ENCODE measurements around the gene OR10AD1.
A peak's percentile ranks its signal among the peaks of the same experiment; 100 is the strongest.
"Not testable (repeated sequence)": the region's sequence is repeated elsewhere in the genome, so short reads cannot be mapped to it uniquely, and the experiment has no call there.

The OR10AD1 gene, protein sequence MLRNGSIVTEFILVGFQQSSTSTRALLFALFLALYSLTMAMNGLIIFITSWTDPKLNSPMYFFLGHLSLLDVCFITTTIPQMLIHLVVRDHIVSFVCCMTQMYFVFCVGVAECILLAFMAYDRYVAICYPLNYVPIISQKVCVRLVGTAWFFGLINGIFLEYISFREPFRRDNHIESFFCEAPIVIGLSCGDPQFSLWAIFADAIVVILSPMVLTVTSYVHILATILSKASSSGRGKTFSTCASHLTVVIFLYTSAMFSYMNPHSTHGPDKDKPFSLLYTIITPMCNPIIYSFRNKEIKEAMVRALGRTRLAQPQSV

DNA sequence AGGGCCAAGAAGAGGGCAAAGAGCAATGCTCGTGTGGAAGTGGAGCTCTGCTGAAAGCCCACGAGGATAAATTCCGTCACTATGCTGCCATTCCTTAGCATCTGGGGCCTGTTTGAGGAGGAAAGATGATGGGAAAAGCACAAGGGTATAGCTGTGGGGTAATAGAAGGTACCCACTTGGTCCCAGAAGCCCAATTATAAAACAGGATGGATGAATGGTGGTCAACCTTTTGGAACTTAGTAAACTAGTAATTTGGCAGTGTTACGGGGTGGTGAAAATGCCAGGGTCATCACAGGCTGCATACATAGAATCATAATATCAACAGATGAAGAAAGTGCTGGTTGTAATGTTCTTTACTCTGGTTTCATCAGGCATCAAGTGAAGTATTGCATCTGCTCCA is at the start of gene OR10AD1:
OR10AD1 (minus strand) TSS at position 101 of the 400 bp plus-strand sequence; CDS start at position 101, 0 bp downstream.
- no peak for DNase-seq (ENCODE audit: low spot score)

DNA sequence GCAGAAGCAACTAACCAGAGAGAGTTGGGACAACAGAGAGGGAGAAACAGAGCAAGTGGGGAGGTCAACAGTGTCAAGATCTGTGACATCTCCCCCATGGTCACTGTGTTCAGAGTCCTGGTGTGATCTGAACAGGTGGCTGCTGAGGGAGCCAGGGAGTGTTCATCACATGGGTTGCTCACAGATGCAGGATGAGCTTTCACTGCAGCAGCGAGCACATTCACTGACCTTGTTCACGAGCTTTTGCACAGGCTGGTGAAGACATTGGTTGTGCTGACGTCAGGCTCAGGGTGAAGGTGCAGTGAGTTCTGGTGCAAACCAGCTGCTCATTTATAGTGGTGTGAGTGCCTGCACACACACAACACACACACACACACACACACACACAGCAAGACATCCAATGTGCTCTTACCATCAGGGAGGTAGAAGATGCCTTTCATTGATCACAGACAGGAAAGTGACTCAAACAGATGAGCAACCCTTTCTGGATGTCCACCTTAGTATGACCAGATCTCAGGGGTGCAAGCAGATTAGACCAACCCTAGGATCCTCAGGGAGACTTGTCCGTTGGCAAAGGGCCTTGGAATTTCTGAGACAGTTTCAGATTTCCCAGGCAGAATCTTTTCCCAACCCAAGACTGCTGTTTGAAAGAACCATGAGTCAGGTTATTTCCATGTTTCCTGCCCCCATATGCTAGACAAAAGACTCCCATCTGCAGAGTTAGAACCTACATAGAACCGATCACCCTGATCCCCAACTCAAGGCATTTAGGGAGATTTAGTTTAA is 44.3 kb upstream of the OR10AD1 start:
- DNase-seq (ENCODE audit: low spot score): no peak

DNA sequence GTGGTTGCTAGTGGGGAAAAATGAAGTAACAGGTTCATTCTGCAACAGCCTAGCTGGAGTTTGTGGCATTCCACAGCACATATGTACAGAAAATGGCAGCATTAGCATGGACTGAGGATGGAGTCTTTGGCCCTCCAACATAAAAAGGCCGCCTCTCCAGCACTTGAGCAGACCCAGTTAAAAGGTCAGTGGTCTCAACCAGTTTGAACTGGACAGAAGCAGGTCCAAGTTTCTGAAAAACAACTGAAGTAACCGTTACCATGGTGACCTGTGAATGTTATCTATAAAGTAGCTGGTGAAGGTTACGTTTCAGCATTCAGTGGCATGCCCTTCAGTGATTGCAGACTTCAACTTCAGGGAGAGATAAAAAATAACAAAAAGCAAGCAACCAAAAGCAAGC is 34.1 kb upstream of the OR10AD1 start:
- no peak for DNase-seq (ENCODE audit: low spot score)

DNA sequence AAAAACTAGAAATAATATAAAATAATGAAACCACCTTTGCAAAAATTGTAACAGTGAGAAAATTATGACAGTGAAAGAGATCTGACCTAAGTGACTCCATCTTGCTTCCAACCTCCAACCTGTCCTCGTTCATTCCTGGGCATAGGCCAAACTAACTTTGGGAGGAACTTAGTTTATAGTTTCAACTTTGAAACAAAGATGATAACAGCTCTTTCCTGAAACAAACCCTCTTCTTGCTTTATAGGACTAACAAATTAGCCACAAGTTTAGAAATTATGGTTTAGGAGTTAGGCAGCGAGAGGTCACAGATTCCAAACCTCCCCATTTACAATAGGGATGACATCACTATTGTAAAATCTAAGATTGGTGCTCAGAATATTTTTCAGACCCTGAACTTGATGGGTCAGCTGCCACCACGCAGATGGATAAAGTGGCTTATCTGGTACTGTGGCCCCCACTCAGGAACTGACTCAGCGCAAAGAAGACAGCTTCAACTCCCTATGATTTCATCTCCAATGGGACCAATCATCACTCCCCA is 32.8 kb upstream of the OR10AD1 start:
- DNase-seq (ENCODE audit: low spot score): no peak

DNA sequence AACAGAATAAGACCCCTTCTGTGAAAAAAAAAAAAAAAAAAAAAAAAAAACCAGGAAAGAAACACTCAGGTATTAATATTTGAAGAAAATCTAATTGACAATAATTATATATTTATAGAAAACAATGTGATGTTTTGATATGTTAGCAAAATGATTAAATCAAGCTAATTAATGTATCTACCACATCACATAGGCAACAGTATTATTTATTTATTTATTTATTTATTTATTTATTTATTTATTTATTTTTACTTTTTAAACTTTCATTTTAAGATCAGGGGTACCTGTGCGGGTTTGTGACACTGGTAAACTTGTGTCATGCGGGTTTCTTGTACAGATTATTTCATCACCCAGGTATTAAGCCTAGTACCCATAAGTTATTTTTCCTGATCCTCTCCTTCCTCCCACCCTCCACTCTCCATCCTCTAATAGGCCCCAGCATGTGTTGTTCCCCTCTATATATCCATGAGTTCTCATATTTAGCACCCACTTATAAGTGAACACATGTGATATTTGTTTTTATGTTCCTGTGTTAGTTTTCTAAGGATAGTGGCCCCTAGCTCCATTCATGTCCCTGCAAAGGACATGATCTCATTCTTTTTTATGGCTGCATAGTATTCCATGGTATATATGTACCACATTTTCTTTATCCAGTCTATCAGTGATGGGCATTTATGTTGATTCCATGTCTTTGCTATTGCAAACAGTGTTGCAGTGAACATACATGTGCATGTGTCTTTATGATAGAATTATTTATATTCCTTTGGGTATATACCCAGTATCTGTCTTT is 28.3 kb upstream of the OR10AD1 start:
- DNase-seq (ENCODE audit: low spot score): not testable (repeated sequence)

DNA sequence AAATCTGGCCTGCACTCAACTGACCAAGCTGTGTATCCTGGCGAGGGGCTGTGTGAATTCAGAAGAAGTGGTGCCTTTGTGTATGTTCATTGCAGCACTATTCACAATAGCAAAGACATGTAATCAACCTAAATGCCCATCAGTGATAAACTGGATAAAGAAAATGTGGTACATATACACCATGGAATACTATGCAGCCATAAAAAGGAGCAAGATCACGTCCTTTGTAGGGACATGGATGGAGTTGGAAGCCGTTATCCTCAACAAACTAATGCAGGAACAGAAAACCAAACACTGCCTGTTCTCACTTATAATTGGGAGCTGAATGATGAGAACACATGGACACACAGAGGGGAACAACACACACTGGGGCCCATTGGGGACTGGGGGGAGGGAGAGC is 21.4 kb upstream of the OR10AD1 start:
- DNase-seq (ENCODE audit: low spot score): not testable (repeated sequence)

DNA sequence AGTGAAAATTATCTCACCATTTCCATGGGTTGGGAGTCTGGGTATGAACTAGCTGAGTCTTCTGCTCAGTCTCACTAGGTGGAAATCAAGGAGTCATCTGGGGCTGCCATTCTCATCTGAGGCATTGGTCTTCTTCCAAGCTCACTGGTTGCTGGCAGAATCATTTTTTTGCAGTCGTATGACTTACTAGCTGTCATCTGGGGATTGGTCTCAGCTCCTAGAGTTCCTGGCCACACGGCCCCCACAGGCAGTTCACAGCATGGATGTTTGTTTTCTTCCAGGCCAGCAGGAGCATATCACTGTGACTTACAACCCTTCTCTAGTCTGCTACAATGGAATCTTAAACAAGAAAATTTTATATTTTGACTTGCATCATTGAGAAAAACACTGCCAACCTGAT is 18.6 kb upstream of the OR10AD1 start:
- no peak for DNase-seq (ENCODE audit: low spot score)

DNA sequence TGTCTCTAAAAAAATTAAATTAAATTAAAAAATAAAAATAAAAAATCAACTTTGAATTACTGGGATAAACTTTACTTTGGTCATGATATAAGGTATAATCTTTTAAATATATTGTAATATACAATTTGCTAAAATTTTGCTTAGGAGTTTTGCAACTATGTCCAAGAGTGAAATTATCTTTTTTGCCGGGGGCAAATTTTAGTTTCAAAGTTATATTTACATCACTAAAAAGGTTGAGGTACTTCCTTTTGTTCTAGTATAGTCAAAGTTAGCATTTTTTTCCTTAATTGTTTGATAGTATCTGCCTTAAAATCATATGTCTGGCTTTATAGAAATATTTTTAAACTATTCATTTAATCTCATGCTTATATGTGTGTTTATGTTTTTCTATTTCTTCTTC is 17.6 kb upstream of the OR10AD1 start:
- DNase-seq (ENCODE audit: low spot score): no peak

DNA sequence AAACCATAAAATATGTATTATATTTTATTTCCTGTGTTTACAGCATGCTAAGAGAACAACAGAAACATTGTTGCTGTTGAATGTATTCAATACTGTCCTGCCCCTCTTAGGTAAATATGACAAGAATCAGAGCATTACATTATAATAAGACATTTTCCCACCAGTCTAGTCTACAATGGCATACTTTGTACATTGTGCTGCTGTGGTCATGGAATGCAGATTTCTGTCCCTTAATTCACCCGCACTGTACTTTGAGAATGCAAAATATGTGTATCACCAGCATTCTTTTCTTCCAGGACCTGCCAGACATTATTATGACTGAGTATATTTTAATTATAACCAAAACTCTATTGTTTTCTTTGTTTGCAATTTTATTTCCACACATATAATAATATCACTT is 16.5 kb upstream of the OR10AD1 start:
- no peak for DNase-seq (ENCODE audit: low spot score)

DNA sequence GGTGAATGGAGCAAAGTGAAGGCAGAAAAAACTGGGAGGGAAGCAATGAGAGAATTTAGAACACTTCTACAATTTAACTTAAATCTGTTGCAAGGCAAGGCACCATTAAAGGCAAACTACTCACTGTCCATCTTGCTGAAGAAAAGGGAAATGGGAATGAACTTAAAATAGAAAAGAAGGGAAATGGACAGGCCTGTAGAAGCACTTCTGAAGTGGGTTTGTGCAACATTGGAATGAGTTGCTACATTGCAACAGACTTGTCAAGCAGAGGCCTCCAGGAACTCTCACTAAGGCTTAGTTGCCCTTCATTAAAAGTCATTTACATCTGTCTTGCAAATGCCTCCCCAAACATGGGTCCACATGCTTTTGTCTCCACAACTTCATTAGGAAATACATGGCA is 13.7 kb upstream of the OR10AD1 start:
- DNase-seq (ENCODE audit: low spot score): no peak

DNA sequence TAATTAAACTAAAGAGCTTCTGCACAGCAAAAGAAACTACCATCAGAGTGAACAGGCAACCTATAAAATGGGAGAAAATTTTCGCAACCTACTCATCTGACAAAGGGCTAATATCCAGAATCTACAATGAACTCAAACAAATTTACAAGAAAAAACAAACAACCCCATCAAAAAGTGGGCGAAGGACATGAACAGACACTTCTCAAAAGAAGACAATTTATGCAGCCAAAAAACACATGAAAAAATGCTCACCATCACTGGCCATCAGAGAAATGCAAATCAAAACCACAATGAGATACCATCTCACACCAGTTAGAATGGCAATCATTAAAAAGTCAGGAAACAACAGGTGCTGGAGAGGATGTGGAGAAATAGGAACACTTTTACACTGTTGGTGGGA is 6.4 kb upstream of the OR10AD1 start:
- DNase-seq (ENCODE audit: low spot score): not testable (repeated sequence)

DNA sequence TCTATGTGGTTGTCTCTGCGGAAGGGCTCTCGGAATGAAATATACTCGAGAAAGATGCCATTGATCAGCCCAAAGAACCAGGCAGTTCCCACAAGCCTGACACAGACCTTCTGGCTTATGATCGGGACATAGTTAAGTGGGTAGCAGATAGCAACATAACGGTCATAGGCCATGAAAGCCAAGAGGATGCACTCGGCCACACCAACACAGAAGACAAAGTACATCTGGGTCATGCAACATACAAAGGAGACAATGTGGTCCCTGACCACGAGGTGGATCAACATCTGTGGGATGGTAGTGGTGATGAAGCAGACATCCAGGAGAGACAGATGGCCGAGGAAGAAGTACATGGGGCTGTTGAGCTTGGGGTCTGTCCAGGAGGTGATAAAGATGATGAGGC is 326 bp downstream of the OR10AD1 start:
- no peak for DNase-seq (ENCODE audit: low spot score)

DNA sequence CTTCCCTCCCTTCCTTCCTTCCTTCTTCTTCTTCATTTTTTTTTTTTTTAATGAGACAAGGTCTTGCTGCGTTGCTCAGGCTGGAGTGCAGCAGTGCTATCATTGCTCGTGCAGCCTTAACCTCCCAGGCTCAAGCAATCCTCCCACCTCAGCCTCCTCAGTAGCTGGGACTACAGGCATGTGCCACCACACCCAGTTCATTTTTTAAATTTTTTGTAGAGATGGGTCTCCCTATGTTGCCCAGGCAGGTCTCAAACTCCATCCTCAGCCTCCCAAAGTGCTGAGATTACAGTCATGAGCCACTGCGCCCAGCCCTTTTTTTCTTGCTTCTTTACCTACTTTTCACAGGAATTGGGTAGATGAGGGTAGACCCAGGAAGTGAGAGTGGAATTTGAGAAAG is 1.6 kb downstream of the OR10AD1 start:
- DNase-seq (ENCODE audit: low spot score): no peak

DNA sequence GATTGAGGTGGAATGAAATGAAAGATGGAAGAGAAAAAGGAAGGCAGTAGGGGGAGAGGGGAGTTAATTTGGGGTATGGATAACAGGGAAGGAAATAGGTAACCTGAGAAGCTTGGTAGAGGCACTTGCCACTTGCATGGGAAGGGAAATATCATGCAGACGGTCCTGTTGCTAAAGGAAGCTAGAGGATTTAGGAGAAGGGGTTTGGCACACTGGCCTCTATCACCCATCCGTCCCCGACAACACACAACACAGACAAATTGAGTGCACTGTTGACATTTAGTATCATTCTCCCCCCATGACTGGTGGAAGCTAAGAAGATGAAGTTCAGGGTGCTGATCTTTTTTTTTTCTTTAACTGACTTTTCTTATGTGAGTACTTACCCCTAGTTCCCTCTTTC is 2.0 kb downstream of the OR10AD1 start:
- DNase-seq (ENCODE audit: low spot score): no peak

DNA sequence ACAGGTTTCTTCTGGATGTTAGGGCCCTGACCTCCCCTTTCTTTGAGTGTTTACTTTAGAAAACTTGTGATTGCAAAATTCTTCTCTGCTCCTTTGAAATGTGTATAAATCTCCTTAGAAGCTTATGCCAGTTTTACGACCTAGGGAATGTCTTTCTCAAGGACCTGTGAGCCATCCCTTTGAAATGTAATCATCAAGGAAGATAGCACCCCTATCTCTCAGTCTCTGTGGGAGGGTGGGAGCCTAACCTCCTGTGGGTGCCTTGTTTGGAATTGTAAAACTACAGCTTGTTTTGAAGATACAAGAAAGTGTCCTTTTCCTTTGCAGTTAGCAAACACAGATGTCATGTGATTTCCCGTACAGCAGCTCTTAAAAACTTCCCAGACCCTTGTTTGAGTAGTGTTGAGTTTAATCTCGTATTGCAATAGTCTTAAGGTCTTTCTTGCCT is 3.3 kb downstream of the OR10AD1 start:
- DNase-seq (ENCODE audit: low spot score): no peak

DNA sequence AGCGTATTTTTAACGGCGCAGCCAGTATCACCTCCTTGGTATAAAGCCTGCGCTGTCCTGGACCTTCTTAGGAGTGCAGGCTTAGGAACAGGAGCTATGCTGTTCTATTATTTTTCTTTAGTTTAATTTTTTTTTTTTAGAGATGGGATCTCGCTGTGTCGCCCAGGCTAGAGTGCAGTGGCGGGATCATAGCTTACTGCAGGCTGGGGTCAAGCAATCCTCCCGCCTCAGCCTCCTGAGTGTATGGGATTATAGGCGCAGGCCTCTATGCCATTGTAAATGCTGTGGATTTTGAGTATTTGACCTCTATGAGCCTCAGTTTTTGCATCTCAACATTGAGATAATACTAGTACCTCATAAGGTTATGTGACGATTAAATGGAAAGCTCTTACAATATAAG is 4.1 kb downstream of the OR10AD1 start:
- DNase-seq (ENCODE audit: low spot score): no peak

DNA sequence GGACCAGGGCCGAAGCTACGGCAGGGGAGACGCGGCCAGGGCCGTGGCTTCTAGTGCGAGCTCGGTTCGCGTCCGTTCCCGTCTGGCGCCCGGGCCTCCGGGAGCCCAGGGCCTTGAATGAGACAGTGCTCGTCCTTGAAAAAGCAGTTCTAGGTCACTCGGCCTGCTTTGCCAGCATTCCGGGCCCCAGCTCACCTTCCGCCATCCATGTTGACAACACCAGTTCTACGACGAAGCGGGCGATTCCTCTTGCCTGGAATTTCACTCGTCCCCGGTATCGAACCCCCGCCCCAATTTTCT is 4.5 kb downstream of the OR10AD1 start:
- DNase-seq (ENCODE audit: low spot score): no peak

DNA sequence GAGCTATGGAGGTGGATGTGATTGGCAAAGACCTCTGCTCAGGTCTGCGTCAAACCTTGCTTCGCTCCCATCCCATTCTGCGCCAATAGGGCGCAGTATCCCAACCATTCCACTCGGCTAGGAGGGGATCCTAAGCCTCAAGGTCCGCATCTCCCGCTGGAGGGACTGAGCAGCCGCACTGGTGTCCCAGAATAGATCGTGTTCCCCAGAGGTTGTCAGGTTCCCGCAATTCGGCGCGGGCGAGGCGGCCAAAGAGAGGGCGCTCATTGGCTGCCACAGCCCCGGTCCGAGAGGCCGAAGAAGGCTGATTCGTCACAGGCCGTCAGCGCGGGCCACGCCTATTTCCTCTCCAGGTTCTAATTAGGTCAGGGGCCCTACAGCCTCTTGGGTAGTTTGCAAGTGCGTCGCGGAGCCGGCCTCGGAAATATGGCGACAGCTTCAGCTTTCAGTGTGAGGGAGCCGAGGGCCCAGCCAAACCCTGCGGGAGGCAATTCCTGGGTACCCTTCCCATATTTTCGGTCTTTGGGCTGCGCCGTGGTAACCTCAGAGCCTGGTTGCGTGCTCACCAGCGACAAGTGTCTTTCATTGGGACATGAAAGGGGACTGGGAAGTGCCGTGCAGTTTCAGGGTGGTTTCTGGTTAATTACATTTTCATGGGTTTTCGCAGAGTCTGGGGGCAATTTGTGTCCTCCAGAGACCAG is 5.0 kb downstream of the OR10AD1 start:
- peak; percentile 50 for DNase-seq (ENCODE audit: low spot score)

DNA sequence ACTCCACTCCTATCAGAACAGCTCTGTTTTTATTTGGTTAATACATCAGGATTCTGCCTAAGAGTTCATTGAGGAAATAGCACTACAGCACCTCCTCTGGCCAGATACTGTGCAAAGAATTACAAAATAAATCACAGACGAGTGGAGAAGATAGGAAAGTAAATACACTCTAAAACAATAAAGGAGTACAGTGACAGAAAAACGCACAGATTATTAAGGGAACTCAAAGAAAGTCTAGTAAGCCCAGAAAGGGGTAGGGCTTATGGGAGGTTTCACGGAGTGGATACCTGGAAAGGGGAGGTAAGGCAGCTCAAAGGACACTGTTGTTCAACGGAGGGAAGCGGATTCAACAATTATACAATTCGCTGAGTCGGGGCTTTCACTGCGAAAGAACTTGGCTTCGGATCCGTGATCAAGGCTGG is 5.5 kb downstream of the OR10AD1 start:
- DNase-seq (ENCODE audit: low spot score): no peak

DNA sequence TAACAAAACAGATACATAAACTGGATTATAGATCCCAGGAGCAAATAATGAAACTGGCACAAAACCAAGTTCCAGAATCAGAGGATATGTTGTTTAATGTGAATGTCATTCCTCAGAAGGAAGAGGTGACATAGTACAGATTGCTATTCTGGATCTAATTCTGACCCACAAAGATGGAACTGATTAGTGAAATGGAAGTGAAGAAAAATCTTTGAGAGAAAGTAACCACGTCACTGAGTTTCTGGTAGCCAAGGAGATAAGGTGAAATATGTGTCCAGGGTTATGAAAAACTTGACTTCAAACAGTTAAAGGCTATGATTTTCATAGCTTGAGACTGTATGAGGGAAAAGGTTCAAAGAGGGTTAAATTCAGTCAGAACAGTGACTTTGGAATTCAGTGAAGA is 8.3 kb downstream of the OR10AD1 start:
- DNase-seq (ENCODE audit: low spot score): no peak

DNA sequence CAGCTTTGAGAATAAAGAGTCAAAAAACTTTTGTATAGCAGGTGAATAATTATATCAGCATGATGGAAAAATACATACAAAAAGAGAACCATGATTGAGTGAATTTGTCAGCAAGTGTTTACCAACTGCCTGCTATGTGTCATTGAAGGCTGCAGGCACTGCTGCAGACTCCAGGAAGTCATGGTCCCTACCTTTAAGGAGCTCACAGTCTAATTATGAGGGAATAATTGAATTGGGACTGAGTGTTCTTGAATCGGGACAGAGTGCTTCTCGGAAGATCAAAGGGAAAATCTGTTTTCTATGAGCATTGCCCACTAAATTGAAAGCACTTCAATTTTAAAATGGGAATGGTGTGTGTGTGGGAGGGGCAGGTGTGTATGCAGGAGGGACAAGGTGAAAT is 9.5 kb downstream of the OR10AD1 start:
- DNase-seq (ENCODE audit: low spot score): no peak

DNA sequence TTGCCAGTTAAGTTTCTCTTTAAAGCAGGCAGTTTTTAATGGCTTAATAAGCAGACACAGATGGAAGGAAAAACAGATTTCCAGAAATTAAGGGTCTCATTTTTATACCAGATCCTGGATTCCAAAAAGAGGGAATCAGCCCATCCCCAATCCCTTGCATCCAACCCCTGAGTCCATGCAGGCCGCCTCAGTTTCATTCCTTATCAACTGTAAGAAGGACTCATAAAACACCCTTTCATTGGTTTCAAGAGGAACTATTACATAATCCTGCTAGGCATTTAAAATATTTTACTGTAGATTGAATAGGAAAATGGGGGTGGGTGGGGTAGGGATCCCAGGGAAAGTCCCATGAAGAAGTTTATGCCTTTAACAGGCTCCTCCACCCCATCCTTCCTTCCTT is 10.2 kb downstream of the OR10AD1 start:
- no peak for DNase-seq (ENCODE audit: low spot score)

Measured in D341Med (cell line).